RPMI8226 (cell line): ENCODE data around the gene ZNF483.
"Not testable (repeated sequence)": the region's sequence is repeated elsewhere in the genome, so short reads cannot be mapped to it uniquely, and the experiment has no call there.

Source experiments
- DNase-seq: peaks from one replicate; pipeline ENCODE4 v3.0.0-alpha.2; 2015

Gene ZNF483

DNA sequence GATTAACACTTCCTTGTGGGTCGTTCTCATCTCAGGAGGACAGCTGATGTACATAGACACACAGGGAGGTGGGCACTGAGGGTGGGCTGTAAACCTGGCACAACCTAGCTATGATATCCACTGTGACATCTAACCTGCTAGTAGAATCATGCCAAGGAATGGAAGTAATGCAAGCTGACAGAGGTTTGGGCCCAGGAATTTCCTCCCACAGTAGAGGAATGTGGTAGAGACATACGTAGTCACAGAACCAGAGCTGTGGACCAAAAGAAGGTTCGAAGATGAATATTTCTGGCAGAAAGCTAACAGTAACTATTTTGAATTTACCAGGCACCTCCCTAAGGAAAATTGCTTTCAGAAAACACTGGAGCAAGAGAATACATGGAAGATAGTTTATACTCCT, 90.9 kb downstream of the ZNF483 start:
- no peak for DNase-seq

DNA sequence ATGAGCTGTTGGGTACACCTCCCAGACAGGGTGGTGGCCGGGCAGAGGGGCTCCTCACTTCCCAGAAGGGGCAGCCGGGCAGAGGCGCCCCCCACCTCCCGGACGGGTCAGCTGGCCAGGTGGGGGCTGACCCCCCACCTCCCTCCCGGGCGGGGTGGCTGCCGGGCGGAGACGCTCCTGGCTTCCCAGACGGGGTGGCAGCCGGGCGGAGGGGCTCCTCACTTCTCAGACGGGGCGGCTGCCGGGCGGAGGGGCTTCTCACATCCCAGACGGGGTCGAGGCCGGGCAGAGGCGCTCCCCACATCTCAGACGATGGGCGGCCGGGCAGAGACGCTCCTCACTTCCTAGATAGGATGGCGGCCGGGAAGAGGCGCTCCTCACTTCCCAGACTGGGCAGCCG, 92.4 kb downstream of the ZNF483 start:
- DNase-seq = not testable (repeated sequence)

DNA sequence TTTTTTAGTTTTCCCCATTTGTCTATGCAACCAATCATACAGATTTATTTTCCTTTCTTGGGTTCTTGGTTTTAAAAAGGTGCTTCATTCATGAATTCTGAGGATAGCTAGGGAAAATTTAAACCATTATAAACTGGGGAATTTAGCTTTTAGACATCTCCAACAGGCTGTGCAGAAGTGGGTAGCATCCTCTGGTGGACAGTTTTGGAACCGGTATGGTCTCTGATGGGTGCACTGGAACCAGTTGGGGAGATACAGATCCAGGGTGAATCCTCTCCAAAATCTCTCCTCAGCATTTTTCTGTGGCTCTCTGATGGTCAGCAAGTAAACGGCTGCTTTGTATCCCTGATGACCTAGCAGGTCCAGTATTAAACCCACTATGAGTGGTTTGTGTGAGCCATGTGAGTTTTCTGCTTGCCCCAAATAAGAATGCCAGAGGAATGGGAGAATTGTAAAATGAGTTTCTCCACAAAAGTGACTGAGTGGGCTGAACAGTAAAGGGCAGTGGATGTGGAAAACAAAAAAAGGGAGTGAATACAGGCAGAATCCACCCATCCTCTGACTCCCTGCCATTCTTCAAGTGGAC, 97.0 kb downstream of the ZNF483 start:
- DNase-seq = peak; percentile 14

DNA sequence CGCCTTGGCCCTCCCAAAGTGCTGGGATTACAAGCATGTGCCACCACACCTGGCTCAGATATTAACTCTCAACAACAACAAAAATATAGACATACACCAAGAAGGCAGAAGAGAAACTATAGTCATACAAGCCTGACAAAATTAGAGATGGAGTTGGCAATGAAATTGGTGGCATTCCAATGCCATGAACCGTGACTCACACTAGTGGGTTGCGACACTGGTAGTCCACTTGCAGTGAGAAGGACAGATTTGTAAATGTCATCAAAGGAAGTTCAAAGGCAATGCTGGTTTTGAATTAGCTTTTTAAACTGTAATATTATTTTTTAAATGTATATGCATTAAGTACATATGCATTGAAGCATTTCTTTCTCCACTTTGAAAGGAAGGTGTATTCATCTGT, 97.6 kb downstream of the ZNF483 start:
- DNase-seq = no peak
